Kidney epithelial cell (primary cell): Measurements from ENCODE around the gene MX1. TPM values are rescaled to one million over a fixed set of nuclear protein-coding genes. Genes with fewer than 3 reads are reported as not detected.

ENCODE experiments used
- DNase-seq: peaks from one replicate; pipeline ENCODE4 v3.0.0-alpha.2; 2010; ENCODE audit warnings: low read depth
- H3K27me3 ChIP-seq: 2 replicates; pipeline ENCODE4 v1.6.0; 2011; ENCODE audit warnings: low read length; ENCODE audit not compliant: control insufficient read depth, insufficient read depth
- H3K36me3 ChIP-seq: 2 replicates; pipeline ENCODE4 v1.5.1; 2011; ENCODE audit warnings: low read length; ENCODE audit not compliant: control insufficient read depth, insufficient read depth
- H3K4me3 ChIP-seq: 2 replicates; pipeline ENCODE4 v1.5.1; 2011; ENCODE audit warnings: low read depth, mild to moderate bottlenecking, control low read depth, low read length
- CTCF ChIP-seq: IDR thresholded peaks from 2 replicates; pipeline ENCODE4 v1.5.1; 2011; ENCODE audit warnings: mild to moderate bottlenecking, moderate library complexity, low read length, control low read depth, inconsistent platforms; ENCODE audit not compliant: insufficient read depth, poor library complexity, severe bottlenecking
- total RNA-seq: library from RNA; depleted of rRNA; stranded (reverse); fragments of >200 nt; gene quantifications from 2 replicates; pipeline ENCODE4 v1.2.3, GENCODE V29; 2015

The MX1 gene
- total RNA-seq, 1 donor from 2014 or later: 48.7 TPM

- Histone ChIP-seq H3K36me3 (no peaks in the 10 kb centered on the region), H3K27me3 (peaks cover 3% of the 10 kb centered on the region), H3K4me3 (no peak overlapping the region)
- DNase-seq: no peak
- no peak for TF ChIP-seq CTCF
Measured at GRCh38 chr21:41387042-41387819, 38.8 kb upstream of the MX1 start.

- TF ChIP-seq CTCF: no peak
- no peak for DNase-seq
- H3K27me3 ChIP-seq: peaks cover 3% of the 10 kb centered on the region
- H3K36me3 ChIP-seq: no peaks in the 10 kb centered on the region
- H3K4me3 ChIP-seq: no peak overlapping the region
Measured at GRCh38 chr21:41387824-41388223, 38.2 kb upstream of the MX1 start.

- Histone ChIP-seq H3K27me3 (peaks cover 4% of the 10 kb centered on the region), H3K4me3 (no peak overlapping the region), H3K36me3 (no peaks in the 10 kb centered on the region)
- no peak for TF ChIP-seq CTCF
- no peak for DNase-seq
Measured at GRCh38 chr21:41388259-41388658, 37.8 kb upstream of the MX1 start.

- TF ChIP-seq CTCF: no peak
- no peak for DNase-seq
- Histone ChIP-seq H3K36me3 (no peaks in the 10 kb centered on the region), H3K4me3 (no peak overlapping the region), H3K27me3 (peaks cover 6% of the 10 kb centered on the region)
Measured at GRCh38 chr21:41390043-41390639, 35.9 kb upstream of the MX1 start.

- no peak for DNase-seq
- no peak for TF ChIP-seq CTCF
- Histone ChIP-seq H3K4me3 (no peak overlapping the region), H3K36me3 (no peaks in the 10 kb centered on the region), H3K27me3 (peaks cover 2% of the 10 kb centered on the region)
Measured at GRCh38 chr21:41393876-41394465, 32.1 kb upstream of the MX1 start.
